Transverse colon (tissue), 3 donors: ENCODE data around the gene IER3.

Experiments
- CTCF ChIP-seq, 5 experiments: fragments of 200-600 bp in 3 of 5; fragments of 450-650 bp in 2 of 5; sonication (generic) in 3 of 5; IDR thresholded peaks; 1 replicate in 2 of 5; 2 replicates in 3 of 5; pipeline ENCODE4 v1.5.1; 2016 to 2017; ENCODE audit warnings: antibody characterized with exemption in 5 of 5, inconsistent platforms in 3 of 5, mild to moderate bottlenecking in 2 of 5, moderate library complexity in 1 of 5
- POLR2A ChIP-seq: fragments of 450-650 bp; IDR thresholded peaks from one replicate; pipeline ENCODE4 v1.6.1; 2016; ENCODE audit warnings: antibody characterized with exemption, mild to moderate bottlenecking, moderate library complexity

GRCh38 chr6:30775104-30775503, 30.8 kb upstream of the IER3 start:
- no peak for TF ChIP-seq CTCF (IDR thresholded peaks at IDR 0.05)
- no peak for TF ChIP-seq POLR2A
